ENCODE data around the gene MICU1. TPM values are rescaled to one million over a fixed set of nuclear protein-coding genes. Genes with fewer than 3 reads are reported as not detected.

The MICU1 gene
- total RNA-seq, 1 donor from 2014 or later: 79.8 TPM

GRCh38 chr10:72429931-72430330 is 195.9 kb downstream of the MICU1 start:
- no peak overlapping the region for H3K4me2 ChIP-seq
- H3K4me3 ChIP-seq: no peak overlapping the region
- no peaks in the 10 kb centered on the region for H3K27me3 ChIP-seq
- H3K79me2 ChIP-seq (ENCODE audit: low read depth): no peaks in the 10 kb centered on the region
- DNase-seq (ENCODE audit: low spot score): no peak
- H3K9me3 Mint-ChIP-seq: no peaks in the 10 kb centered on the region
- no peak overlapping the region for H3K4me3 Mint-ChIP-seq
- H3F3A ChIP-seq (ENCODE audit: low read depth): peaks cover 35% of the 10 kb centered on the region
- H3K4me1 ChIP-seq: peaks cover 30% of the 10 kb centered on the region
- peaks cover 3% of the 10 kb centered on the region for H3K36me3 Mint-ChIP-seq
- no peak overlapping the region for H3K27ac Mint-ChIP-seq
- TF ChIP-seq EZH2 (IDR thresholded peaks at IDR 0.05): no peak
- no peak for TF ChIP-seq CTCF (IDR thresholded peaks at IDR 0.05)
- TF ChIP-seq EZH2phosphoT487 (IDR thresholded peaks at IDR 0.05): no peak
- no peaks in the 10 kb centered on the region for H3K9me3 ChIP-seq (ENCODE audit: low read depth)
- no peak overlapping the region for H2AFZ ChIP-seq (replicated peaks)
- no peaks in the 10 kb centered on the region for H4K20me1 ChIP-seq (ENCODE audit: low read depth)
- no peak overlapping the region for H3K9ac ChIP-seq
- peaks cover 20% of the 10 kb centered on the region for H3K4me1 Mint-ChIP-seq
- H3K27me3 Mint-ChIP-seq (ENCODE audit: insufficient read depth, low read depth): peaks cover 2% of the 10 kb centered on the region
- H3K36me3 ChIP-seq: no peaks in the 10 kb centered on the region
- no peak overlapping the region for H3K27ac ChIP-seq

- H2AFZ ChIP-seq (replicated peaks): no peak overlapping the region
- peak overlapping the region; percentile 46 for H3K27ac ChIP-seq
- no peaks in the 10 kb centered on the region for H3K9me3 ChIP-seq (ENCODE audit: low read depth)
- no peaks in the 10 kb centered on the region for H3K36me3 ChIP-seq
- no peaks in the 10 kb centered on the region for H4K20me1 ChIP-seq (ENCODE audit: low read depth)
- peaks cover 36% of the 10 kb centered on the region for H3F3A ChIP-seq (ENCODE audit: low read depth)
- H3K9me3 Mint-ChIP-seq: no peaks in the 10 kb centered on the region
- H3K27me3 ChIP-seq: no peaks in the 10 kb centered on the region
- peaks cover 24% of the 10 kb centered on the region for H3K4me1 Mint-ChIP-seq
- no peak overlapping the region for H3K4me3 ChIP-seq
- peak overlapping the region; percentile 4 for H3K4me3 Mint-ChIP-seq
- peaks cover 41% of the 10 kb centered on the region for H3K4me1 ChIP-seq
- peaks cover 8% of the 10 kb centered on the region for H3K36me3 Mint-ChIP-seq
- peaks cover 2% of the 10 kb centered on the region for H3K27me3 Mint-ChIP-seq (ENCODE audit: insufficient read depth, low read depth)
- TF ChIP-seq EZH2phosphoT487 (IDR thresholded peaks at IDR 0.05) (no peak), CTCF (IDR thresholded peaks at IDR 0.05) (peak; percentile 36)
- H3K27ac Mint-ChIP-seq: peak overlapping the region; percentile 5
- DNase-seq (ENCODE audit: low spot score): peak; percentile 72
- peak overlapping the region; percentile 24 for H3K4me2 ChIP-seq
- H3K9ac ChIP-seq: no peak overlapping the region
- no peaks in the 10 kb centered on the region for H3K79me2 ChIP-seq (ENCODE audit: low read depth)
Observed at GRCh38 chr10:72426986-72427385, 198.9 kb downstream of the MICU1 start.

- Histone ChIP-seq H3K4me3 (no peak overlapping the region), H3K4me1 (peaks cover 41% of the 10 kb centered on the region), H4K20me1 (ENCODE audit: low read depth) (no peaks in the 10 kb centered on the region), H3F3A (ENCODE audit: low read depth) (peaks cover 43% of the 10 kb centered on the region), H3K27ac (peak overlapping the region; percentile 86), H3K9ac (no peak overlapping the region), H3K79me2 (ENCODE audit: low read depth) (no peaks in the 10 kb centered on the region), H3K9me3 (ENCODE audit: low read depth) (no peaks in the 10 kb centered on the region), H3K27me3 (no peaks in the 10 kb centered on the region), H3K36me3 (no peaks in the 10 kb centered on the region), H2AFZ (replicated peaks) (no peak overlapping the region), H3K4me2 (peak overlapping the region; percentile 54)
- H3K36me3 Mint-ChIP-seq: peaks cover 19% of the 10 kb centered on the region
- peak; percentile 47 for DNase-seq (ENCODE audit: low spot score)
- H3K4me3 Mint-ChIP-seq: no peak overlapping the region
- H3K27ac Mint-ChIP-seq: peak overlapping the region; percentile 73
- peaks cover 27% of the 10 kb centered on the region for H3K4me1 Mint-ChIP-seq
- TF ChIP-seq EZH2 (IDR thresholded peaks at IDR 0.05): no peak
- no peak for TF ChIP-seq EZH2phosphoT487 (IDR thresholded peaks at IDR 0.05)
- TF ChIP-seq CTCF (IDR thresholded peaks at IDR 0.05): no peak
- H3K9me3 Mint-ChIP-seq: peaks cover 2% of the 10 kb centered on the region
- H3K27me3 Mint-ChIP-seq (ENCODE audit: insufficient read depth, low read depth): peaks cover 2% of the 10 kb centered on the region
Observed at GRCh38 chr10:72425133-72425532, 200.7 kb downstream of the MICU1 start.

Data from neural progenitor cell (in vitro differentiated cells).